ENCODE measurements around the gene TUT7. TPM values are rescaled to one million over a fixed set of nuclear protein-coding genes. Genes with fewer than 3 reads are reported as not detected.

TUT7 gene
- total RNA-seq, 2 donors from 2014 or later = 55.6 to 60.2 TPM

DNA sequence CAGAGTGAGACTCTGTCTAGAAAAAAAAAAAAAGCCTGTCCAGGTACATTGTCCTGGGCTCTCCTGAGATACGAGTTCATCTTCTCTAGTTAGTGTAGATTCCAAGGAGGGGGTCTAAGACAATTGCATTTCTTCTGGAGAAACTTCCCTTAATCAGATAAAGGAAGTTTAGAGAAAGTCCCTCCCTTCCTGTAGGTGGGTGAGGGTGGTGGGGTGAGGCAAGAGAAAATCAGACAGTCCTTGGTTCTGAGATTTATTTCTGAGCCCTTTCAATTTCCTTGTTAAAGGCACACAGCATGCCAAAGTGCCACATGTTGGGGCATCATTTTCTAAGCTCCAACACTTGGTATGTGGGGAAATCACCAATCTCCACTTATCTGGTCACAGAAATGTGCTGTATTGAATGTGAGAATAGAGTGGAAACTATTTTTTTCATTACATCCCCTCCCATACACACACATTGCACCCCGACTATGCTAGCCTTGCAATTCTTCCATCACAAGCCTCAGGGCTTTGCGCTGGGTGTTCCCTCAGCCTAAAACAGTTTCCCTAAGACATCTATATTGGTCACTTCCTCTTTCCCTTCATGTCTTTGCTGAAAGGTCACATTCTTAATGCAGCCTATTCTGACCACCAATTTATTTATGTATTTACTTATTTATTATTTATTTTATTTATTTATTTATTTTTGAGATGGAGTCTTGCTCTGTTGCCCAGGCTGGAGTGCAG lies 5.1 kb upstream of the TUT7 start:
- H3K9me3 ChIP-seq (ENCODE audit: control insufficient read depth, low read length, poor library complexity, severe bottlenecking) = no peaks in the 10 kb centered on the region
- no peak for ATAC-seq
- no peak overlapping the region for H3K27ac Mint-ChIP-seq
- H3K4me1 Mint-ChIP-seq = peaks cover 13% of the 10 kb centered on the region
- DNase-seq = no peak
- peaks cover 16% of the 10 kb centered on the region for H3K27me3 Mint-ChIP-seq
- H3K4me3 Mint-ChIP-seq = no peak overlapping the region
- H3K36me3 Mint-ChIP-seq (ENCODE audit: low read depth) = no peaks in the 10 kb centered on the region

DNA sequence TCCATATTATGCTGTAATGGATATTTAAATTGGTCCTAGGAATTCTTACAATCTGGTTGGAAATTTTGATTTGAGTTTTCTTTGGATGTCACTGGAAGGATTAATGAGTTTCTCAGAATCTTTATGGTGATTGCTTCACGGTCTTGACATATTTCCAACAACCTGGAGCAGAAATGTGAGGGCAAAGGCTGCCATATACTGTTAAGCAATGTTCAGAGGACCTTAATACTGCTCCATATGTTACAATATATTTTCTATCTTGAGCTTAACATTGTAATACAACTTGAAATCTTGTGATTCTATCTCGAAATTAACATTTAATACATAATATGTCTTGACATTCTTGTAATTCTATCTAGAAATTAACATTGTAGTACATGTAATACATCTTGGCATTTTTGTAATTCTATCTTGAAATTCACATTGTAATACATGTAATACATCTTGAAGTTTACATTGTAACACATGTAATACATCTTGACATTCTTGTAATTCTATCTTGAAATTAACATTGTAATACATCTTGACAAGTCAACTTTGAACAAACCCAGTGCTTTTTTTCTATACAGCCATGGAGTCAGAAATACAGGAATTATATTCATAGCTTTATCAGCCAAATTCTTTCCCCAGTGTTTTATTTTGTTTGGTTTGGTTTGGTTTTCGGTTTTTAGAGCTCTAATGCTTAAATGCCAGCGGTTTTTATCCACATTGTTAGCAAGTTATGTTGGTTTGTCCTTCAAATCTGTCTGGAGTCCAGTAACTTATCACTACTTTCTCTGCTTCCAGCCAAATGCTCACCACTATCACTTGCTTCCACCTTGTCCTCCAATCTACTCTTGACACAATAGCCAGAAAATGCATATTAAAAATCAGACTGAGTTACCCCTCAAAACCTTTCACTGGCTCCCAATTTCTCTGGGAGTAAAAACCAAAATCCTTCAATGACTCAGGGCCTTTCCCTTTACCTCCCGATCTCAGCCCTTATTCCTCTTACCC lies 3.0 kb upstream of the TUT7 start:
- peaks cover 23% of the 10 kb centered on the region for H3K4me1 Mint-ChIP-seq
- peaks cover 3% of the 10 kb centered on the region for H3K36me3 Mint-ChIP-seq (ENCODE audit: low read depth)
- DNase-seq = no peak
- peaks cover 10% of the 10 kb centered on the region for H3K27me3 Mint-ChIP-seq
- no peak overlapping the region for H3K4me3 Mint-ChIP-seq
- H3K27ac Mint-ChIP-seq = no peak overlapping the region
- no peak for ATAC-seq
- no peaks in the 10 kb centered on the region for H3K9me3 ChIP-seq (ENCODE audit: control insufficient read depth, low read length, poor library complexity, severe bottlenecking)

DNA sequence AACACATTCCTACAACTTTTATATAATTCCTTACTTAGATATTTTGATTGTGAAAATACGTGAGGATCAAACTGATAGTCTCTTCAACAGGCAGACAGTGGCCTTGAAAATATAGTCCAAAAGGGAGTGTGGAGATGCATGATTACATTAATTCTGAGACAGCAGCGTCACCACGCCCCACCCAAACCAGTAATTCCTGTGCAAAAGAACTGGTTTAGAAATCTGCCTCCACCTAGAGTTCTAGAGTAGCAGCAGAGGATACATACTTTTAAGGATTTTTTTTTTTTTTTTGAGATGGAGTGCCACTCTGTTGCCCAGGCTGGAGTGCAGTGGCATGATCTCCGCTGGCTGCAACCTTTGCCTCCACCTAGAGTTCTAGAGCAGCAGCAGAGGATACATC lies 1.6 kb upstream of the TUT7 start:
- DNase-seq (no peak), ATAC-seq (no peak)
- H3K9me3 ChIP-seq (ENCODE audit: control insufficient read depth, low read length, poor library complexity, severe bottlenecking) = no peaks in the 10 kb centered on the region
- no peak overlapping the region for H3K4me3 Mint-ChIP-seq
- peak overlapping the region; percentile 98 for H3K27ac Mint-ChIP-seq
- peaks cover 3% of the 10 kb centered on the region for H3K36me3 Mint-ChIP-seq (ENCODE audit: low read depth)
- peaks cover under 1% of the 10 kb centered on the region for H3K27me3 Mint-ChIP-seq
- H3K4me1 Mint-ChIP-seq = peaks cover 28% of the 10 kb centered on the region

DNA sequence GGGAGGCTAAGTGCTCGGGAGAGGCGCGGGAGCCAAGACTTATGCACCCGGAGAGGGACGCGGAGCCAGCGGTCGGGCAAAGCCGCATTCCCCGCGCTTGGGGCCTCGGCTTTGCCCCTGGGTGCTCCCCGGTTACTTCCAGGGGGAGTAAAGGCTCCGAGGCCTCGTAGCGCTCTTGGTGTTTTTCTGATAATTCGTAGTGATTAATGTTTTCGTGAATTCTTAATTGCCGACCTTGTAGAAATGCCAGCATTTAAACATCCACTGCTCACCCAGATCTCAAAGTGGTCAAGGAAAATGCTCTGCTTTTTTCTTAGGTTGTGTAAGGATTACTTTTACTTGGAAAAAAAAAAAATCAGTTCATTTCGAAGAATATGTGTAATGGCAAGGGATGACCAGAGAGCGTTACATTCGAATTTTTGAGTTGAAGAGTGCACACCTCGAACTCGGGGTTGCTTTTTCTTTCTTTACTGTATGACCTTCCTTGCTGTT lies 654 bp upstream of the TUT7 start:
- Mint-ChIP-seq H3K4me1 (peaks cover 28% of the 10 kb centered on the region), H3K27ac (peak overlapping the region; percentile 98), H3K36me3 (ENCODE audit: low read depth) (peaks cover 3% of the 10 kb centered on the region), H3K27me3 (no peaks in the 10 kb centered on the region), H3K4me3 (peak overlapping the region; percentile 96)
- no peaks in the 10 kb centered on the region for H3K9me3 ChIP-seq (ENCODE audit: control insufficient read depth, low read length, poor library complexity, severe bottlenecking)
- ATAC-seq (no peak), DNase-seq (no peak)

DNA sequence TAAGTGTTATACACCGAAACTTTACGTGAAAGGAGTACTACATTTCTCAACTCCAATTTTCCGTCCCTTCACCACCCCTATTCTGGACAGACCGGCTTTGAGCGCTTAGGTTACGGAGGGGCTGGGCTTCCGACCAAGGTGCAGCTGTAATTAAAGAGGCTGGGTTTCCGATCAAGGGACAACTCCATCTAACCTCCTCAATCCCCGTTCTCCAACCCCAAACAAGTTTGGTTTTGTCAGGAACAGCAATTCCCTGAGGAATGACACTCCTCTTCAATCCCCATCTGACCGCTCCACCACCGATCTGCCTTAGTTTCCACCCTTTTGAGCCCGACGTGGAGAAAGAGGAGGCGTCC lies 577 bp downstream of the TUT7 start:
- Mint-ChIP-seq H3K36me3 (ENCODE audit: low read depth) (peaks cover 3% of the 10 kb centered on the region), H3K4me3 (peak overlapping the region; percentile 96), H3K27me3 (no peaks in the 10 kb centered on the region), H3K27ac (peak overlapping the region; percentile 98), H3K4me1 (peaks cover 27% of the 10 kb centered on the region)
- ATAC-seq (no peak), DNase-seq (no peak)
- H3K9me3 ChIP-seq (ENCODE audit: control insufficient read depth, low read length, poor library complexity, severe bottlenecking) = no peaks in the 10 kb centered on the region

DNA sequence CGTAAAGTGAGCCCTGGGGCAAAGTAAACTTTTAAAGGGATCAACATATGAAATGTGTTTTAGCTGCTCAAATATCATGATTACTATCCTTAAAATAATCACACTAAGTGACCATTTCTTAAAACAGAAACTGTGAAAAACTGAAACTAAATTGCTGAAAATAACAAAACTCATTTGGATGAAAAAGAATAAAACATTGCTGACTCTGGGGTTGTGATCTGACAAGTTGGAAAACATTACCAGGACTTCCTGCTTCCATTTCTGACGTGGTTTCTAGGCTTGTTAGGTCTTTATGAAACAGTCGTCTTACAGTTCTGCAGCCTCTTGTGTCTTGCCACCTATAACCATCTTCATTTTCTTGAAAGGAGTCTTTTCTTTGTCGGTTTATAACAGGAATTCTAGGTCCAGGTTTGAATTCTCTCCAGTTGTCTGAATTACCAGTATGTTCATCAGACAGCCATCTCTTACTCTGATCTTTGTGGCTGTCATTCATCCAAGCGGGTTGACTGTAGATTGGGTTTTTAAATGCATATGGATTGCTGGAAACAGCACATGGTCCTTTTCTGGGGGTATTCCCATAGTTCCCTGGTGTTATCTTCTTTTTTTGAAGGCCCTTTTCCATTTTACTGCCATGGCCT lies 1.7 kb downstream of the TUT7 start:
- DNase-seq = no peak

DNA sequence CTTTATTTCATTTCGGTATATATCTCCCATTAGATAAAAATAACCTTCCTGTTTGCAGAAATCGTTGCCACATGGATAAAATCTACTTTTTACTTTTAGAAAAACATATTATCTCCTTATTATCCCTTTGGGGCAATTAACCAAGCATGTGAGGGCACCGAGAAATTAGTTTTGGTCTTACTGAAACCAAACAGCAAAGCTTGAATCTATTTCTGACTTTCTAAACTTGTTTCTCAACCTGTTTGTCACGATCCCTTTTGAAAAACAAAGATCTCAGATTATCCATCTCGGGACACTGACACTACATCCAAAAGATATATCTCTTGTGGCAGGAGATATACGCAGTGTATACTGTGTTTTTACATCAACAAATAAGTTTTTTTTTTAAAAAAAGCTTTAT lies 2.3 kb downstream of the TUT7 start:
- no peaks in the 10 kb centered on the region for H3K9me3 ChIP-seq (ENCODE audit: control insufficient read depth, low read length, poor library complexity, severe bottlenecking)
- H3K36me3 Mint-ChIP-seq (ENCODE audit: low read depth) = peaks cover 3% of the 10 kb centered on the region
- peaks cover 35% of the 10 kb centered on the region for H3K4me1 Mint-ChIP-seq
- peak overlapping the region; percentile 82 for H3K4me3 Mint-ChIP-seq
- ATAC-seq = no peak
- DNase-seq = no peak
- H3K27me3 Mint-ChIP-seq = no peaks in the 10 kb centered on the region
- H3K27ac Mint-ChIP-seq = peak overlapping the region; percentile 98

More for the DNA sequence above, 1.7 kb downstream of the TUT7 start:
- ATAC-seq = no peak
- H3K27ac Mint-ChIP-seq = peak overlapping the region; percentile 98
- H3K36me3 Mint-ChIP-seq (ENCODE audit: low read depth) = peaks cover 3% of the 10 kb centered on the region
- no peaks in the 10 kb centered on the region for H3K9me3 ChIP-seq (ENCODE audit: control insufficient read depth, low read length, poor library complexity, severe bottlenecking)
- H3K27me3 Mint-ChIP-seq = no peaks in the 10 kb centered on the region
- H3K4me1 Mint-ChIP-seq = peaks cover 32% of the 10 kb centered on the region
- H3K4me3 Mint-ChIP-seq = peak overlapping the region; percentile 96

DNA sequence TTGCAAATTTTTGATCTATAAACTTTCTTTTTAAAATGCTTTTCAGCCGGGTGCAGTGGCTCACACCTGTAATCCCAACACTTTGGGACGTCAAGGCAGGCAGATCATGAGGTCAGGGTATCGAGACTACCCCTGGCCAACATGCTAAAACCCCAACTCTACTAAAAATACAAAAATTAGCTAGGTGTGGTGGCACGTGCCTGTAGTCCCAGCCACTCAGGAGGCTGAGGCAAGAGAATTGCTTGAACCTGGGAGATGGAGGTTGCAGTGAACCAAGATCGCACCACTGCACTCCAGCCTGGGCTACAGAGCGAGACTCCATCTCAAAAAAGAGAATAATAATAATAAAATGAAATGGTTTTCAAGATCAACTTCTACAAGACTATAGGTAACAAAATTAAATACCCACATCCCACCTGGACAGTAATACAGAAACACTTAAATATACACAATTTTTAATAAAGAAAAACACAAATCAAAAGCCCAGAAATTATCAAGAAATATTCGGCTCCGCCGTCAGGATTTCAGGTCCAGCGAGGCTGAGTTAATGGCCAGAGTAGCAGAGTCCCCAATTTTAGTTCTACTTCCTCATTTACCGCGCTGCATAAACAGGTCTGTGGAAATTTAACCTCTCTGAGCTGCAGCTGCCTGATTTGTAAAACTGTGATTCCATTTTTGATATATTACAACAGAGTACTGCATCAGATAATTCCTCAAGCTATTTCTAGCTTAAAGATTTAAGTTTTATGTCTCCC lies 4.0 kb downstream of the TUT7 start:
- Mint-ChIP-seq H3K4me3 (no peak overlapping the region), H3K27me3 (no peaks in the 10 kb centered on the region), H3K4me1 (peaks cover 41% of the 10 kb centered on the region), H3K27ac (peak overlapping the region; percentile 34), H3K36me3 (ENCODE audit: low read depth) (peaks cover 6% of the 10 kb centered on the region)
- no peaks in the 10 kb centered on the region for H3K9me3 ChIP-seq (ENCODE audit: control insufficient read depth, low read length, poor library complexity, severe bottlenecking)
- ATAC-seq = no peak
- no peak for DNase-seq

DNA sequence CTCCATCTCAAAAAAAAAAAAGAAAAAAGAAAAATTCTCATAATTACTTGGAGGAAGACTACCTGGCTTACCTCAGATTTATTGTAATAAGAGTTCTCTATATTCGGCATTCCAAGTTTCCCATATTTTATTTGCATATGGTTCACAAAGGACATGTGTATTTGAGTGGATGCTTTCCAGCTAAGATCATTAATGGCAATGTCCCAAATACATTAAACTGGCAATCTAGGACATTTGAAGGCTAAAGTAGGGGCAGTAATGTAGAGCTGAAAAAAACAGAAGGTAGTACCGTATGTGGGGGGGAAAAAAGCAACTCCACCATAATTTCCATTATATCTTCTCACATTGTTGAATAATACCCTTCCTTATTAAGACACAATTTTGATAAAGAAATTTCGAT lies 4.9 kb downstream of the TUT7 start:
- Mint-ChIP-seq H3K27ac (no peak overlapping the region), H3K4me3 (no peak overlapping the region), H3K4me1 (peaks cover 39% of the 10 kb centered on the region), H3K27me3 (no peaks in the 10 kb centered on the region), H3K36me3 (ENCODE audit: low read depth) (peaks cover 8% of the 10 kb centered on the region)
- H3K9me3 ChIP-seq (ENCODE audit: control insufficient read depth, low read length, poor library complexity, severe bottlenecking) = no peaks in the 10 kb centered on the region
- DNase-seq = no peak
- ATAC-seq = no peak

DNA sequence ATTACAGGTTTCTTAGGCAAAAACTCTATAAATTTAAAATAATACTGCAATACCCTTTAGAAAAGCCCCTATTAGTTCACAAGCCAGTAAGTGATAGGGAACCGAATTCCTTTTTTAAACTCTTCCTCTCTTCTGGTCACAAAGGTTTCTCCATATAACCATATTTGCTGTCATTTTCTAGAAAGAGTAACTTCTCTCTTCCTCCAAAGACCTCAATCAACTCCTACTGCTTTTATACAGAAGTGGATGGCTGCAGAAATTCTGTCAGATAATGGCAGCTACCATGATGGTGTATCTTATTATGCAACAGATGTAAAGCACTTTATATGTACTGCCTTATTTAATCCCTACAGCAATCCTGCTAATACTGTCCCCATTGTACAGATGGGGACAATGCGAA lies 6.2 kb downstream of the TUT7 start:
- H3K9me3 ChIP-seq (ENCODE audit: control insufficient read depth, low read length, poor library complexity, severe bottlenecking) = no peaks in the 10 kb centered on the region
- Mint-ChIP-seq H3K27me3 (no peaks in the 10 kb centered on the region), H3K4me1 (peaks cover 34% of the 10 kb centered on the region), H3K4me3 (peak overlapping the region; percentile 16), H3K27ac (no peak overlapping the region), H3K36me3 (ENCODE audit: low read depth) (peaks cover 4% of the 10 kb centered on the region)
- DNase-seq (no peak), ATAC-seq (no peak)

DNA sequence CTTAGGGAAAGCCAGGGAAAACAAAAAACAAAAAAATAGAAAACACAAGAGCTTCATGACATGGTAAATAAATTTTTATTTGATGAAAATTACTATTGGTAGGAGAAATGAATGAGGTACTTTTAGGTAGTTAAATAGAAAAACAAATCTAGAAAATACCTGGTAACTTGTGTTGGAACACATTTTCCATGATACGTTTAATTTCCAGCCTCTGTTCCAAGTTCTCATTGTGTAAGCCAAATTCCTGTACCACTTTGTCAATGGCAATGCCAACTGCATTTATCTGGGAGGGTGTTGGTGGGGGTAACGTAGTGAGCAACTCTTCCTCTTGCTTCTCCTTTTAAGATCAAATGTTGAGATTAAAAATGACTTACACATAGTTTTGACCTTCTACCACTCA lies 9.4 kb downstream of the TUT7 start:
- peaks cover 10% of the 10 kb centered on the region for H3K36me3 Mint-ChIP-seq (ENCODE audit: low read depth)

DNA sequence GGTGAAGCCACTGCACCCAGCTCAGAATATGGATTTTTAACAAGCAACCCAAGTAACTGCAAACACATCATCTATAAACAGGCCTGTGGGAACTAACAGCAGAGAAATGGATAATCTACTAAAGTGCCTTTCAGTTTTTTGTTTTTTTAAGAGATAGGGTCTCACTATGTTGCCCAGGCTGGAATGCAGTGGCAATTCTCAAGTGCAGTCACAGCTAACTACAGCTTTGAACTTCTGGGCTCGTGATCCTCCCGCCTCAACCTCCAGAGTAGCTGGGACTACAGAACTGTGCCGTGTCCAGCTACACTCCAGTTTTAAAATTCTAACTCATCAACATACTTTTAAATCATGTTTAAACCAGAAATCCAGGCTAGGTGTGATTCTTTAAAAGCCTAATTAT lies 11.9 kb downstream of the TUT7 start:
- DNase-seq (no peak), ATAC-seq (no peak)
- H3K4me1 Mint-ChIP-seq = peaks cover 31% of the 10 kb centered on the region
- H3K4me3 Mint-ChIP-seq = no peak overlapping the region
- H3K27ac Mint-ChIP-seq = peak overlapping the region; percentile 74
- no peaks in the 10 kb centered on the region for H3K27me3 Mint-ChIP-seq
- no peaks in the 10 kb centered on the region for H3K9me3 ChIP-seq (ENCODE audit: control insufficient read depth, low read length, poor library complexity, severe bottlenecking)
- H3K36me3 Mint-ChIP-seq (ENCODE audit: low read depth) = peaks cover 10% of the 10 kb centered on the region

More for the DNA sequence above, 9.4 kb downstream of the TUT7 start:
- H3K4me1 Mint-ChIP-seq = peaks cover 33% of the 10 kb centered on the region
- no peak for DNase-seq
- no peaks in the 10 kb centered on the region for H3K9me3 ChIP-seq (ENCODE audit: control insufficient read depth, low read length, poor library complexity, severe bottlenecking)
- no peak overlapping the region for H3K4me3 Mint-ChIP-seq
- no peaks in the 10 kb centered on the region for H3K27me3 Mint-ChIP-seq
- ATAC-seq = no peak
- peak overlapping the region; percentile 49 for H3K27ac Mint-ChIP-seq
